Activated CD8-positive, alpha-beta memory T cell treated with anti-CD3 and anti-CD28 coated beads, Interleukin-2, amount 50 U/mL, for 1 hour (primary cell): ENCODE results near the gene EFCAB6.

Experiments used
- DNase-seq: peaks from one replicate; pipeline ENCODE4 v3.0.0-alpha.2; 2020; ENCODE audit errors: extremely low read depth

The EFCAB6 gene

GRCh38 chr22:43507235-43507634 lies 304.9 kb downstream of the EFCAB6 start:
- no peak for DNase-seq

- DNase-seq: no peak
These were observed 305.6 kb downstream of the EFCAB6 start for GRCh38 chr22:43506487-43506886.

GRCh38 chr22:43505896-43506295 lies 306.2 kb downstream of the EFCAB6 start:
- DNase-seq: no peak

- DNase-seq: no peak
These were observed 306.7 kb downstream of the EFCAB6 start for GRCh38 chr22:43505423-43505822.

GRCh38 chr22:43504666-43505261 lies 307.3 kb downstream of the EFCAB6 start:
- DNase-seq: no peak

- no peak for DNase-seq
These were observed 308.0 kb downstream of the EFCAB6 start for GRCh38 chr22:43504068-43504467.

- no peak for DNase-seq
These were observed 309.7 kb downstream of the EFCAB6 start for GRCh38 chr22:43502306-43502874.

GRCh38 chr22:43501878-43502277 lies 310.2 kb downstream of the EFCAB6 start:
- no peak for DNase-seq

GRCh38 chr22:43500792-43501785 lies 311.0 kb downstream of the EFCAB6 start:
- no peak for DNase-seq

- DNase-seq: no peak
These were observed 313.2 kb downstream of the EFCAB6 start for GRCh38 chr22:43498856-43499253.

- DNase-seq: no peak
These were observed 313.9 kb downstream of the EFCAB6 start for GRCh38 chr22:43497956-43498855.

- no peak for DNase-seq
These were observed 318.8 kb downstream of the EFCAB6 start for GRCh38 chr22:43493297-43493696.

- no peak for DNase-seq
These were observed 320.4 kb downstream of the EFCAB6 start for GRCh38 chr22:43491737-43492136.

GRCh38 chr22:43491177-43491576 lies 320.9 kb downstream of the EFCAB6 start:
- no peak for DNase-seq

GRCh38 chr22:43490311-43490710 lies 321.8 kb downstream of the EFCAB6 start:
- DNase-seq: no peak

- no peak for DNase-seq
These were observed 323.2 kb downstream of the EFCAB6 start for GRCh38 chr22:43488937-43489336.

GRCh38 chr22:43488031-43488866 lies 323.9 kb downstream of the EFCAB6 start:
- no peak for DNase-seq

GRCh38 chr22:43487311-43488030 lies 324.6 kb downstream of the EFCAB6 start:
- no peak for DNase-seq

GRCh38 chr22:43485502-43486089 lies 326.5 kb downstream of the EFCAB6 start:
- no peak for DNase-seq

- no peak for DNase-seq
These were observed 327.9 kb downstream of the EFCAB6 start for GRCh38 chr22:43484227-43484626.
